GM12864 (cell line): ENCODE measurements around the gene SIVA1.

Source experiments
- DNase-seq: peaks from one replicate; pipeline ENCODE4 v3.0.0-alpha.2; 2011; ENCODE audit warnings: low read depth
- H3K4me3 ChIP-seq: 2 replicates; pipeline ENCODE4 v1.5.1; 2011; ENCODE audit warnings: mild to moderate bottlenecking, low read depth, low read length, control low read depth
- TF ChIP-seq, protein P1 (sequence below): IDR thresholded peaks from 2 replicates; pipeline ENCODE4 v1.5.1; 2011; ENCODE audit warnings: low read depth, mild to moderate bottlenecking, moderate library complexity, low read length, control low read depth, inconsistent platforms; ENCODE audit errors: missing control alignments

The SIVA1 gene

DNA sequence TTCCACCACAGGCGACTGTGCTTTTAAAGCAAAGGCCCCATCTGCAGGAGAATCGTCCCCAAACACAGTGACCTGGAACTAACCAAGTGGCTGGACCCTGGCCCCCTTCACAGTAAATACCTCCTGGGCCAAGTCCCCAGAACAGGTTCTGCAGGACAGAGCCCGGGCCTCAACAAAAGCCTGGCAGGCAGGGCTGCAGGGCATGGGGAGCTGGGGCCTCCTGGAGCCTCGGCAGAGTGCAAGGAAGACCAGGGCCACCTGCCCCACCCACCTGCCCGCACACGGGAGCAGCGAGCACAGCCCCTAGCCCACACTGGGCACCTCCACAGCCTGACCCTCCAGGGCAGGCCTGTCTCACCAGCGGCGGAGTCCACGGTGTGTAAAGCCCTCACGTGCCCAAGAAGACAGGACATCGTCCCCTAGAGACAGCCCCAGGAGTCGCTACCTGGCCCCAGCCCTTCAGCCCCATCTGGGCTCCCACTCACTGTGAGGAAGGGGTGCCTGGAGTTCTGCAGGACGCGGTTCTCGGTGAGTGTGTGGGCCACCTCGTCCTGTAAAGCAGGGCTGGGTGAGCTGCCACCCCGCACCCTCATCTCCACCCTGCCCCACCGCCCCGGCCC lies 21.6 kb downstream of the SIVA1 start:
- TF ChIP-seq, protein P1, sequence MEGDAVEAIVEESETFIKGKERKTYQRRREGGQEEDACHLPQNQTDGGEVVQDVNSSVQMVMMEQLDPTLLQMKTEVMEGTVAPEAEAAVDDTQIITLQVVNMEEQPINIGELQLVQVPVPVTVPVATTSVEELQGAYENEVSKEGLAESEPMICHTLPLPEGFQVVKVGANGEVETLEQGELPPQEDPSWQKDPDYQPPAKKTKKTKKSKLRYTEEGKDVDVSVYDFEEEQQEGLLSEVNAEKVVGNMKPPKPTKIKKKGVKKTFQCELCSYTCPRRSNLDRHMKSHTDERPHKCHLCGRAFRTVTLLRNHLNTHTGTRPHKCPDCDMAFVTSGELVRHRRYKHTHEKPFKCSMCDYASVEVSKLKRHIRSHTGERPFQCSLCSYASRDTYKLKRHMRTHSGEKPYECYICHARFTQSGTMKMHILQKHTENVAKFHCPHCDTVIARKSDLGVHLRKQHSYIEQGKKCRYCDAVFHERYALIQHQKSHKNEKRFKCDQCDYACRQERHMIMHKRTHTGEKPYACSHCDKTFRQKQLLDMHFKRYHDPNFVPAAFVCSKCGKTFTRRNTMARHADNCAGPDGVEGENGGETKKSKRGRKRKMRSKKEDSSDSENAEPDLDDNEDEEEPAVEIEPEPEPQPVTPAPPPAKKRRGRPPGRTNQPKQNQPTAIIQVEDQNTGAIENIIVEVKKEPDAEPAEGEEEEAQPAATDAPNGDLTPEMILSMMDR: no peak
- no peak for DNase-seq
- no peak overlapping the region for H3K4me3 ChIP-seq

DNA sequence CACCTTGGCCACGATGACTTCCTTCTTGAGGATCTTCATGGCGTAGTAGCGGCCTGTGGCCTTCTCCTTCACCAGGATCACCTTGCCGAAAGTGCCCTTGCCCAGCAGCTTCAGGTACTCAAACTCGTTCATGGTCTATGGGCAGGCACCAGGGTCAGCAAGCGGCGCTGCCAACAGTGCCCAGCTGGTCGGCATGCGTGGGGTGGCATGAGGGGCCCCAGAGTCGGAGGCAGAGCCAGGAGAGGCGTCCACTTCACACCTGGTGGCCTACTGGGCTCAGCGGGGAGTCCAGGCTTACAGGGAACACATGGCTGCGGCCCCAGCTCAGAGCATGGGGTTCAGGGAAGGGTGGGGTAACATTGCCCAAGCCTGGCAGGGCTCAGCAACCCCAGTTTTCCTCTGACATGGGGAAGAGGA lies 22.1 kb downstream of the SIVA1 start:
- DNase-seq: no peak

DNA sequence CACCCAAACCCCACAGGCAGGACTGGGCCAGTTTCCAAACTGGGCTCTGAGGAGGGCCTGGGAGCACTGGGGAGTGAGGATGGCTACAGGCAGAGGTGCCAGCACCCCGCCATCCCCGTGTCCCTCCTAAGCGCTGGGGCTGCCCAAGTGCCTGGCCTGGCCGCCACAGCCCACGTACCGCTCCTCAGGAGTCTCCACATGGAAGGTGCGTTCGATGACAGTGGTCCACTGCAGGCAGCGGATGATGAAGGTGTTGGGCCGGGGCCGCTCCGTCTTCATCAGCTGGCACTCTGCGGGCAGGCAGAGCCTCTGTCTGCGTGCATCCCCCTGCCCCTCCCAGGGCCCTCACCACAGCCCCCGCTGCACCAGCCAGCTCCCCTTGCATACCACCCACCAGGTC lies 23.5 kb downstream of the SIVA1 start:
- H3K4me3 ChIP-seq: no peak overlapping the region
- no peak for DNase-seq
- TF ChIP-seq, protein P1: no peak

More for the DNA sequence above, 22.1 kb downstream of the SIVA1 start:
- TF ChIP-seq, protein P1: no peak
- H3K4me3 ChIP-seq: no peak overlapping the region

DNA sequence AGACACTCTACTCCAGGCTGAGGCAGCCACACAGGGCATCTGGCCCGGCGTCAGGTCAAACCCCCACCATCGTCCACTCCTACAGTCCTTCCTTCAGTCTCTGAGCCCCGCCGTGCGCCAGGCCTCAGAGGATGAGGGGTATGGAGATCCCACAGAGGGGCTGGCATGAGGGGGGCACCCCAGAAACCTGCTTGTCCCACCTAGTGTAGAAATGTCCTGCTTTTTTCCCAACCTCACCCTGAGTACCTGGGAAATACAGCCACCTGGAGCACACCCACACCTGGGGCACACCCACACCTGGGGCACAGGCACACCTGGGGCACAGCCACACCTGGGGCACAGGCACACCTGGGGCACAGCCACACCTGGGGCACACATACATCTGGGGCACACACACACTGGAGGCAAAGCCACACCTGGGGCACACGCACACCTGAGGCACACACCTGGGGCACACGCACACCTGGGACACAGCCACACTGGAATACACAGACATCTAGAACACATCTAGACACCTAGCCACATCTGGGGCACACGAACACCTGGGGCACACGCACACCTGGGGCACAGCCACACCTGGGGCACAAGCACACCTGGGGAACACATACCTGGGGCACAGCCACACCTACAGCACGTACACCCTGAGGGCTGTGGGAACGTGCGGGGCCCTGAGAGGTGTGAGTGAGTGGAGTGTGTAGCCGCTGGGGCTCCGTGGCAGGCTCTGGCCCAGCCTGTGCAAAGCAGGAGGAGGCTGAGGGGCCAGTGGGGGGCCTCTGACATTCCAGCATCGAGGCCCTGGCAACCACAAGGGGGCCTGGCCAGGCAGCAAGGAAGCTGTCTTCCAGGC lies 24.2 kb downstream of the SIVA1 start:
- no peak for DNase-seq
- TF ChIP-seq, protein P1: no peak
- no peak overlapping the region for H3K4me3 ChIP-seq

DNA sequence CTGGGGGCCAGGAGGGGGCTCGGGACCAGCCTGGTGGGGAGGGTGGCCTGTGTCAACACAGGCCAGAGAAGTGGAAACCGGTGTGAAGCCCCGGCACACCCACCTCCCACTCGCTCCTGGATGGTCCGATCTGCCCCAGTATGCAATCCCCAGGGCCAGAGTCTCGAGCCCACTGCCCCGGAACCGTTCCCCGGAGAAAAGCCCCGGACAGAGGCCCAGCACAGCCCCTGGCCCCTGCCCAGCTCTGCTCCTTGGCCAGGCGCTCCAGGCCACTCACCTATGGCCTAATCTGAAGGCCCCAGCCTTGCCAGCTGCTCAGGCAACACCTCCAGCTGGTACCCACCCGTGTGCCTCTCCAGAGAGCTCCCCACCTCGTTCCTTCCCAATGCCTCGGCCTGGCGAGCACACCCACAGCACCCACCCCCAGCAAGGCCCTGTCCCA lies 24.9 kb downstream of the SIVA1 start:
- no peak for DNase-seq
- TF ChIP-seq, protein P1: no peak
- no peak overlapping the region for H3K4me3 ChIP-seq

DNA sequence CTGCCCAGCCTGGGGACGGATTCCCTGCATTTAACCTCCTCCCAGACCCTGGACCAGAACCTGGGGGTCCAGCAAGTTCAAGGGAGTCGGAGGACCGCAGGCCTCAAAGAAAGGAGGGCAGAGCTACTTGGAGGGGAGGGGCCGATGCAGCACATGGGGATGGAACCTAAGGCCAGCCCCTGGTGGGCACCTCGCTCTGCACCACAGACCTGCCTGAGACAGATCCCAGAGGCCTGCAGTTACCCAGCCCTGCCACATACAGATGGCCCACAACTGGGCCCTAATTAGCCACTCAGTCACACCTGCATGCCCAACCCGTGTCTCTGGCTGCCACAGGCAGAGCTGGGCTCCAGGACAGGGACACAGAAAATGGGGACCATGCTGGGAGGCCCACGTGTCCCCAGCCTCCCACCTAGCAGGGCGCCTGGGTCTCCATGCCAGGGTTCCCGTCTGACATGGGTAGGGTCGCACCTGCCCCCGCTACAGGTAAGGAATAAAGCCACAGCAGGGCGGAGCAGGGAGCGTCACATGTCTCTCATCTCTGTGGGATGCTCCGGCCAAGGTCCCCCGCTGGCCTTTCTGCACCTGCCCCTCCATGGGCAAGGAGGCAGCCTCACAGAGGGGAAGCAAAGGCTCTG lies 25.9 kb downstream of the SIVA1 start:
- no peak overlapping the region for H3K4me3 ChIP-seq
- DNase-seq: no peak
- TF ChIP-seq, protein P1: no peak
